HG02970 (cell line): ENCODE data around the gene LGALS7.

Source experiments
- ATAC-seq: cut with Tn5 transposase; IDR thresholded peaks from one replicate; pipeline ENCODE4 v1.9.1; 2021; ENCODE audit warnings: mild to moderate bottlenecking, moderate library complexity, moderate number of reproducible peaks; ENCODE audit not compliant: unreplicated experiment, low FRiP score

LGALS7 gene

GRCh38 chr19:38728752-38729541, 44.4 kb downstream of the LGALS7 start:
- ATAC-seq = no peak

DNA sequence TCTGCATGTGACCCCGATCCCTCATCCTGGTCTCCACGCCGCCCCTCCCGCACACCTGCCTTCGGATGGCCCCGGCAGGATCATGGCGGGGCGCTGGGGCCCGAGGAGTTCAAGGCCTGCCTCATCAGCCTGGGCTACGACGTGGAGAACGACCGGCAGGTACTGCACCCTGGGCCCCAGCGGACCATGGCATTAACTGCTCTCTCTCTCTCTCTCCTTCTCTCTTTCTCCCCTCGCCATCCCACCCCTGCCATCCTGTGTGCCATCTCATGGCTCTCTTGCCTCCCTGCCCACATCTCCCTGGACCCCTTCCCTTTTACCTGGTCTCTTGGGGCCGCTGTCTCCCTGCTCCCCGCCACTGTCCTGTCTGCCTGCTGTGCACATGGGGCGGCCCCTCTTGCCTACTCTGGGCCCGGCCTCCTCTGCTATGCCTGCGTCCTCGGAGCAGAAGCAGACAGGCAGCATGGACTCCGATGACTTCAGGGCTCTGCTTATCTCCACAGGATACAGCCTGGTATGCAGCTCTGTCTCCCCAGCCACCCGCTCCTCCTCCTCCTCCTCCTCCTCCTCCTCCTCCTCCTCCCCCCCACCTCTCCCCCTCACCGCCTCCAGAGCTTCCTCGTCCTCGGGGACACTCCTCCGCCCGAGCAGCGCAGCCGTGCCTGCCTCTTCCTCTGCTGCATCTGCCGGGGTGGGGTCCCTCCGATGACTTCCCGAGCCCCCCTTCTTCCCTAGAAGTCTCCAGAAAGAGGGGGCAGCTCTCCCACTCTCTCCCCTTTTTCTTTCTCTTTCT, 45.3 kb downstream of the LGALS7 start:
- ATAC-seq = no peak

GRCh38 chr19:38727306-38727867, 45.9 kb downstream of the LGALS7 start:
- ATAC-seq = no peak

GRCh38 chr19:38726761-38727301, 46.5 kb downstream of the LGALS7 start:
- ATAC-seq = no peak

- ATAC-seq = no peak
Measured at GRCh38 chr19:38726284-38726673, 47.0 kb downstream of the LGALS7 start.

DNA sequence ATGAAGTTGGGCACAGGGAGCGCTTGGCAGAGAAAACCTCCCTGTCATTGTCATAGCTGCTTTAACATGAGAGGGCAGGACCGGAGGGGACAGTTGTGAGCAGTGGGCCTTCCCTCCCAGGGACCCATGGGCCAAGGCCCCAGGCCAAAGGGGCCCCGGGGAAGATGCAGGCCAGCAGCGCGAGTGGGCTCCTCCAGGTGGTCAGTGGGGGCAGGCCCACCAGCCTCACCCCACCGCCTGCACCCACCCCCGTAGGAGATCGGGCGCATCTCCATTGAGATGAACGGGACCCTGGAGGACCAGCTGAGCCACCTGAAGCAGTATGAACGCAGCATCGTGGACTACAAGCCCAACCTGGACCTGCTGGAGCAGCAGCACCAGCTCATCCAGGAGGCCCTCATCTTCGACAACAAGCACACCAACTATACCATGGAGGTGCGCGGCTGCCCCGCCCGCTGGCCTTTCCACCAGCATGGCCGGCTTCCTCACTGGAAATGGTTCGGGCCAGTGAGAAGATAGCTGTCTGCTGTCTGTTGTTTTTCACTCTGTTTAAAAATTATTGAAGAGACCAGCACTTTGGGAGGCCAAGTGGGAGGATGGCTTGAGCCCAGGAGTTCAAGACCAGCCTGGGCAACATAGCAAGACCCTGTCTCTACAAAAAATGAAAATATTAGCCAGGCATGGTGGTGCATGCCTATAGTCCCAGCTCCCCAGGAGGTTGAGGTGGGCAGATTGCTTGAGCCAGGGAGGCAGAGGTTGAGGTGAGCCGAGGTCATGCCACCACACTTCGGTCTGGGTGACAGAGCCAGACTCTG, 47.6 kb downstream of the LGALS7 start:
- no peak for ATAC-seq

DNA sequence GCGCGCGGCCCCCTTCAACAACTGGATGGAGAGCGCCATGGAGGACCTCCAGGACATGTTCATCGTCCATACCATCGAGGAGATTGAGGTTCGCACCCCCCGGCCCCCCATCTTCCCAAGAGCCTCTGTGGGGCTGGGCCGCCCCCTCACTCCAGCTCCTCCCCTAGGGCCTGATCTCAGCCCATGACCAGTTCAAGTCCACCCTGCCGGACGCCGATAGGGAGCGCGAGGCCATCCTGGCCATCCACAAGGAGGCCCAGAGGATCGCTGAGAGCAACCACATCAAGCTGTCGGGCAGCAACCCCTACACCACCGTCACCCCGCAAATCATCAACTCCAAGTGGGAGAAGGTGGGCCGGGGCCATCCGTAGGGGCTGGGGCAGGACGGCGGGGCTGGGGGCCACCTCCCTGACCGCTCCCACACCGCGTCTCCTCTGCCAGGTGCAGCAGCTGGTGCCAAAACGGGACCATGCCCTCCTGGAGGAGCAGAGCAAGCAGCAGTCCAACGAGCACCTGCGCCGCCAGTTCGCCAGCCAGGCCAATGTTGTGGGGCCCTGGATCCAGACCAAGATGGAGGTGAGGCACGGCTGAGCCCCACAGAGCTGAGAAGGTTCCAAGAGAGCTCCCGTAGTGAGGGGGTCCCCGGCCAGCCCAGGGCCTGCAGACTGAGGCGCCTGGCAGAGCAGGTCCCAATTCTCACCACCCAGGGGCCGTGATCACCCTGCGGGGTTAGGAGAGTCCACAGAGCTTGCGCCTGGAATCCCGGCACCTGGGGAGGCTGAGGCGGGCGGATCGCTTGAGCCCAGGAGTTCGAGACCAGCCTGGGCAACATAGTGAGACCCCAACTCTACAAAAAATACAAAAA, 49.1 kb downstream of the LGALS7 start:
- ATAC-seq = no peak

DNA sequence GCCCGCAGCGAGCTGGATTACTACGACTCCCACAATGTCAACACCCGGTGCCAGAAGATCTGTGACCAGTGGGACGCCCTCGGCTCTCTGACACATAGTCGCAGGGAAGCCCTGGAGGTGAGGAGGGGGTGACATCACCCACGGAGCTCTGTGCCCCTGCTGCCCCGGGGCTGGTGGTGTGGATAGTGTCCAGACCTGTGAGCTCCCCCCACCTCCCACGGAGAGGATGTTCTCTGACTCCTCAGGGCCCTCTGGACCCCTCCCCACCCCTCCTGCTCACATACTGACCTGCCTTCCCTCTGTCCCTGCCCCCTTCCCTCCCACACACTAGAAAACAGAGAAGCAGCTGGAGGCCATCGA, 49.7 kb downstream of the LGALS7 start:
- no peak for ATAC-seq

DNA sequence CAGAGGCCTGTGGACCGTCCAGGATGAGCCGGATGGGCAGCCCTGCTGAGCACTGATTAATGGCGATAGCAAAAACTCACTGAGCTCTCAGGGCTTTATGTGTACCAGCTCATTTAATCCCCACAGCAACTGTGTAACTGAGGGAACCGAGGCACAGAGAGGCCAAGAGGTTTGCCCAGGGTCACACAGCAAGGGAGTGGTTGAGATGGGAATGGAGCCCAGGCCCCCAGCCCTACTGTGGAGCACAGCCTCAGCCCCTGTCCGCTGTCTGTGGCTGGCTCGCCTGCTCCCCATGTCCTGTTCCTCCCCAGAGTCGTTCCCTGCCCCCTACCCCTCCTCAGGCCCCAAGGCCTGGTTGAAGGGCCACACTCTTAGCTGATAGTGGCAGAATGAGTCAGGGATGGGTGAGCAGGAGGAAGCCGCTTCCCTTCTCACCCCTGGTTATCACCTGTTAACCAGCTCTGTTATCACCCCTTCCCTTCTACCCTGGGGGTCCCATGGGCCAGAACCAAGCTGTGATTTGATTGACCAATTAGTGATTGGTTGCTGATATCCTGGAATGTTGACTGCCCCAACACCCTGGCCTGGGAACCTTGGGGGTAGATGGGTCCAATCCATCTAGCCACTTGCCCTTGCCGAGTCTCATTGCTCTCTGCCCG, 50.2 kb downstream of the LGALS7 start:
- ATAC-seq = no peak

- no peak for ATAC-seq
Measured at GRCh38 chr19:38721979-38722773, 51.1 kb downstream of the LGALS7 start.

GRCh38 chr19:38721496-38721895, 51.8 kb downstream of the LGALS7 start:
- no peak for ATAC-seq
